Astrocyte (in vitro differentiated cells and primary cell): ENCODE measurements around the gene SUN5. TPM values are rescaled to one million over a fixed set of nuclear protein-coding genes. Genes with fewer than 3 reads are reported as not detected.

ENCODE experiments used
- DNase-seq: peaks from one replicate; pipeline ENCODE4 v3.0.0-alpha.2; 2010; ENCODE audit warnings: low read depth
- FAIRE-seq: peaks from 2 replicates; lab custom pipeline; 2011; peaks lifted over from hg19 to GRCh38; lab: Jason Lieb, UNC
- H2AFZ ChIP-seq: 2 replicates; pipeline ENCODE4 v1.6.0; 2012; ENCODE audit warnings: low read depth, low read length, inconsistent platforms
- H3K27ac ChIP-seq: 2 replicates; pipeline ENCODE4 v1.5.1; 2011; ENCODE audit warnings: low read depth, low read length, inconsistent platforms
- H3K27me3 ChIP-seq: 2 replicates; pipeline ENCODE4 v1.6.0; 2011; ENCODE audit warnings: low read length, inconsistent platforms; ENCODE audit not compliant: insufficient read depth
- H3K36me3 ChIP-seq: 2 replicates; pipeline ENCODE4 v1.5.1; 2011; ENCODE audit warnings: low read length, inconsistent platforms; ENCODE audit not compliant: insufficient read depth
- H3K4me1 ChIP-seq: 2 replicates; pipeline ENCODE4 v1.5.1; 2011; ENCODE audit warnings: low read length, inconsistent platforms; ENCODE audit not compliant: insufficient read depth
- H3K4me2 ChIP-seq: 2 replicates; pipeline ENCODE4 v1.6.0; 2012; ENCODE audit warnings: low read length, inconsistent platforms
- H3K4me3 ChIP-seq: 2 replicates; pipeline ENCODE4 v1.5.1; 2011; ENCODE audit warnings: low read depth, mild to moderate bottlenecking, low read length, inconsistent platforms; ENCODE audit not compliant: insufficient read depth
- H3K79me2 ChIP-seq: 2 replicates; pipeline ENCODE4 v1.6.0; 2012; ENCODE audit warnings: mild to moderate bottlenecking, low read length, inconsistent platforms; ENCODE audit not compliant: insufficient read depth
- H3K9ac ChIP-seq: 2 replicates; pipeline ENCODE4 v1.6.0; 2012; ENCODE audit warnings: mild to moderate bottlenecking, low read length, inconsistent platforms
- H3K9me3 ChIP-seq: 2 replicates; pipeline ENCODE4 v1.5.1; 2012; ENCODE audit warnings: low read depth, mild to moderate bottlenecking, low read length, inconsistent platforms; ENCODE audit not compliant: insufficient read depth
- H4K20me1 ChIP-seq: 2 replicates; pipeline ENCODE4 v1.6.0; 2012; ENCODE audit warnings: low read length, inconsistent platforms; ENCODE audit not compliant: insufficient read depth
- H3K27ac Mint-ChIP-seq: one replicate; pipeline ENCODE4 v1.8.0; 2021; ENCODE audit warnings: mild to moderate bottlenecking, mixed read lengths; ENCODE audit not compliant: unreplicated experiment
- H3K27me3 Mint-ChIP-seq: one replicate; pipeline ENCODE4 v1.8.0; 2021; ENCODE audit warnings: low read depth, mixed read lengths; ENCODE audit not compliant: unreplicated experiment
- H3K36me3 Mint-ChIP-seq: one replicate; pipeline ENCODE4 v1.8.0; 2021; ENCODE audit warnings: low read depth, mixed read lengths; ENCODE audit not compliant: unreplicated experiment
- H3K4me1 Mint-ChIP-seq: one replicate; pipeline ENCODE4 v1.8.0; 2021; ENCODE audit warnings: low read depth, mixed read lengths; ENCODE audit not compliant: unreplicated experiment
- H3K4me3 Mint-ChIP-seq: one replicate; pipeline ENCODE4 v1.8.0; 2021; ENCODE audit warnings: mild to moderate bottlenecking, moderate library complexity, mixed read lengths; ENCODE audit not compliant: unreplicated experiment
- H3K9me3 Mint-ChIP-seq: one replicate; pipeline ENCODE4 v1.8.0; 2021; ENCODE audit warnings: mild to moderate bottlenecking, mixed read lengths; ENCODE audit not compliant: unreplicated experiment
- CTCF ChIP-seq: IDR thresholded peaks from 2 replicates; pipeline ENCODE4 v1.5.1; 2011; ENCODE audit warnings: low read depth, mild to moderate bottlenecking, inconsistent platforms, low read length, moderate library complexity; ENCODE audit not compliant: insufficient read depth
- EZH2 ChIP-seq: IDR thresholded peaks from 2 replicates; pipeline ENCODE4 v1.6.1; 2012; ENCODE audit warnings: mild to moderate bottlenecking, low read length, inconsistent platforms; ENCODE audit not compliant: insufficient read depth
- total RNA-seq: library from RNA; stranded (reverse); gene quantifications from 2 replicates; pipeline ENCODE4 v1.2.1, GENCODE V29; 2021

Gene SUN5
- total RNA-seq, 1 donor from 2014 or later: not detected

DNA sequence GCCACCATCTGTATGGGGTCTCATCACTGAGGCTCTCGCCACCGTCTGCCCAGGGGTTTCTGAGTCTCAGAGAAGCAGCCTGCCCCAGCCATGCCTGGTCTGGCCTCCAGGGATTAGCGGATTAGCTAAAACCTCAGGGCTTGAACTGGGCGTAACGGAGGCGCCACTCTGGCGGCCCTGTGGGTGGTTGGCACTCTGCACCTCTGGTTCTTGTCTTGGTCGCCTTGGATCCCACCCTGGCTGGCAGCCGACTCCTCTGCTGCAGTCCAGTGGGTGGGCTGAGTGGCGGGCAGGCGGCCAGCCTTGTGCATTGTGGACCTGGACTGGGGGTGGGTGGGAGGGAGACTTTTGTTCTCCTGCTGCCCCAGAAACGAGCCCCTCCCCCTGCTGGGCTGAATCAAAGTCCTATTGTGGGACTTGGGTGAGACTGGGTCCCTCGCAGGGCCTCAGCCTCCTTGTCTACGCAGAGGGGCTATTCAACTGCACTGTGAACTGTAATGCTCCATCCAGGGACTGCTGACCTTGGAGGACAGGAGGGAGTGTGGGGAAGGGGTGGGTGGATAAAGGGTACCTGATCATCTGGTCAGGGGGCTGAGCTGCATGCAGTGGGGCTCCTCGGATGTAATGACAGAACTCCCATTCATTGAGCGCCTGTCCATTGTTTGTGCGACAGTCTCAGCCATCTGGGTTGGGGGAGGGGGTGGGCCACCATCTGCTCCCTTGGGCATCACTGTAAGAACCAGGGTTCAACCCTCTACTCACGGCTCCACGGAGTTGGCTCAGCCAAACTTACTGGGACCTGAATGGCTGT, 23.9 kb downstream of the SUN5 start:
- DNase-seq (no peak), FAIRE-seq (no peak)
- Mint-ChIP-seq H3K9me3 (peaks cover 2% of the 10 kb centered on the region), H3K4me1 (no peaks in the 10 kb centered on the region), H3K4me3 (no peak overlapping the region), H3K27me3 (peaks cover 19% of the 10 kb centered on the region), H3K27ac (no peak overlapping the region), H3K36me3 (no peaks in the 10 kb centered on the region)
- Histone ChIP-seq H3K27ac (no peak overlapping the region), H3K79me2 (no peaks in the 10 kb centered on the region), H3K4me2 (no peak overlapping the region), H3K9ac (no peak overlapping the region), H4K20me1 (no peaks in the 10 kb centered on the region), H2AFZ (no peak overlapping the region), H3K4me1 (no peaks in the 10 kb centered on the region), H3K36me3 (no peaks in the 10 kb centered on the region), H3K27me3 (no peaks in the 10 kb centered on the region), H3K4me3 (no peak overlapping the region), H3K9me3 (no peaks in the 10 kb centered on the region)
- TF ChIP-seq CTCF: no peak
- no peak for TF ChIP-seq EZH2

DNA sequence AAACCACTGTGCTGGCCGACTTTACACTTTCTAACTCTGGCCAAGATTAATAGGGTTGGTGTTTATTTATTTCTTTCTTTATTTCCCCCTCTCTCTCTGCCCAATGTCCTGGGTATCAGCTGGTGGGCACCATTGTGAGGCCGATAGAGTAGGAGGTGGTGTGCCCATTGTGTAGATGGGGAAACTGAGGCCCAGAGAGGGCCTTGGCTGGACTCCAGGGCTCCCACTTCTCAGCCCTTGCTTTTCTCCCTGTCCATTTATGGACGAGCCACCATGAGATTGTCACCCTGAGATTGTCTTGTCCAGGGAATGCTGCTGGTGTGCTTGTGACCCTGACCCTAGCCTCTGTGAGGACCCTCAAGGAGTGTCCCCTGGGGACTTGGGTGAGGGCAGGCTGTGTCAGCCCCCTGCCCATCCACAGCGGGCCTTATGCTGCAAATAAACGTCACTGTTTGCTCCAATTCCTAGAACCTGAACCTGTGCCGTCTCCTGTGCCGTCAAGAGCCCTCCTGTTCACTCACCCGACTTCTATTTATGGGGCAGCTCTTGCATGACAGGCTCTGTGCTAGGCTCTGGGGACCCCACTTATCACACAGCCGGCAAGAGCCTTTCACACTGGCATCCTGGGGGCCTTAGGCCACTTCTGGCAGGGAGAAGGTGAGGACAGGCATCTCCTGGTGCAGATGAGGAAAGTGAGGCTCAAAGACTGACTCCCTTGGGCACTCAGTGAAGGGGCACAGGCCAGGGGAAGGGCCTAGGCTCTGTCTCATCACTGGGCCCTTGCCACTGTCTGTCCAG, 24.8 kb downstream of the SUN5 start:
- Histone ChIP-seq H3K79me2 (no peaks in the 10 kb centered on the region), H3K4me1 (no peaks in the 10 kb centered on the region), H3K27ac (no peak overlapping the region), H3K4me3 (no peak overlapping the region), H3K27me3 (no peaks in the 10 kb centered on the region), H4K20me1 (no peaks in the 10 kb centered on the region), H2AFZ (no peak overlapping the region), H3K4me2 (no peak overlapping the region), H3K9me3 (no peaks in the 10 kb centered on the region), H3K36me3 (no peaks in the 10 kb centered on the region), H3K9ac (no peak overlapping the region)
- H3K27me3 Mint-ChIP-seq: peaks cover 15% of the 10 kb centered on the region
- no peak for DNase-seq
- TF ChIP-seq CTCF (no peak), EZH2 (no peak)
- H3K36me3 Mint-ChIP-seq: no peaks in the 10 kb centered on the region
- peaks cover 2% of the 10 kb centered on the region for H3K9me3 Mint-ChIP-seq
- FAIRE-seq: no peak
- no peaks in the 10 kb centered on the region for H3K4me1 Mint-ChIP-seq
- no peak overlapping the region for H3K27ac Mint-ChIP-seq
- H3K4me3 Mint-ChIP-seq: no peak overlapping the region
